GM21367 (cell line): ENCODE measurements around the gene PIGW.
"Not testable (repeated sequence)": the region's sequence is repeated elsewhere in the genome, so short reads cannot be mapped to it uniquely, and the experiment has no call there.

ENCODE experiments used
- ATAC-seq: cut with Tn5 transposase; IDR thresholded peaks from one replicate; pipeline ENCODE4 v1.9.1; 2021; ENCODE audit not compliant: unreplicated experiment

The PIGW gene

DNA sequence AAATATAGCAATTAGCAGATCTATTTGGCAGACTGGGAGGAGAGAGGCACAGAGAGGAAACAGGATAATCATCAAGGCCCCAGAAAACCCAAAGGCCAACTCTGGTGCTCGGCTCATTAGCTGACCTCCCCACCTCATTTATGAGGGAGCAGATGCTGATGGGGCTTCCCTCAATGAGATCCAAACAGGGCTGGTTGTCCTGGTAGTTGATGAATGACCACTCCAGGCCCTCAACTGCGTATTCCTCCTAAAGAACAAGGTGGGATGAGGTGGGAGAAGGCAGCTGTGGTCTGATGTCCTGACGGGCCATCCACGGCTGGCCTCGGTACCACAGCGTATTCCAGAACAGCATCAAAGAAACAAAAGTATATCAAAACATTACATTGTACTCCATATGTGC is 27.5 kb upstream of the PIGW start:
- ATAC-seq, result no peak

DNA sequence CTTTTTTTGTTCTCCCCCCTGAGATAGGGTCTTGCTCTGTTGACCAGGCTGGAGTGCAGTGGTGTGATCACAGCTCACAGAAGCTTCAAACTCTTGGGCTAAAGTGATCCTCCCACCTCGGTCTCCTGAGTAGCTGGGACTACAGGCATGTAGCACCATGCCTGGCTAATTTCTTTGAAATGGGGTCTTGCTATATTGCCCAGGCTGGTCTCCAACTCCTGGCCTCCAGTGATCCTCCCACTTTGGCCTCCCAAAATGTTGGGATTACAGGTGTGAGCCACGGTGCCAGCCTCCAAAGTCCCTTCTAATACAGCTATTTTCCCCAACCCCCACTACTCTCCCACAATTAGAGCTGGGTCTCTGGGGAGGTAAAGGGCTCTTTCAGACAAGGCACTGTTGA is 26.3 kb upstream of the PIGW start:
- not testable (repeated sequence) for ATAC-seq

DNA sequence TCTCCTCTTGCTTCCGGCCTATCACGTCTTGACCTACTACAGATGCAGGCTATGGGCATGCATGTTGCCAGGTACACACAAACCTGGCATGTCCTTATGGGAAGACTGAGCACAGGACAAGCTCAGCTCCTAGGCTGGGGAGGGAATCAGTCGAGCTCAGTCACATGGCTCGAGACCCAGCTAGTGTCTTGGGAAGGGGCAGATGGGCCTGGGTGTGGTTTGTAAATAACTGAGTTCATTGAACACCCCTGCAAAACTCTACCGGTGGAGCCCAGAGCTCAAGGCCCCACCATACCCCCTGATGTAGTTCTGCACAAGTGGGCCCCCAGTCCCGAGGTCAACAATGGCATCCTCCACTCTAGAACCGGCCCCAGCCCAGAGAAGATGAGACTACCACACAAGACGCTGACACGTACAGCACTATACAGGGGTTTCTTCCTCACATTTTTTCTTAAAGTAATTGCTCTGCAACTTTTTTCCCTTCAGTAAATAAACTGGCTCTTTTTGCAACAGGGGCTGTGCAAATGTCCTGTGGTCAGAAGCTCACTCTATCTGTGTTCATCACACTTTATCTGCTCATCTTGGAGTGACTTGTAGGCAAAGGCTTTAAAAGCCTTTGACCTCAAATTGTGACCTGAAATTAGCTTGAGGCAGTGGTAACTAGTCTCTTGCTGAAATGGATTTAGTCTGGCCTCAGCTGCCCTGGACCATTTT is 25.4 kb upstream of the PIGW start:
- ATAC-seq, result no peak

DNA sequence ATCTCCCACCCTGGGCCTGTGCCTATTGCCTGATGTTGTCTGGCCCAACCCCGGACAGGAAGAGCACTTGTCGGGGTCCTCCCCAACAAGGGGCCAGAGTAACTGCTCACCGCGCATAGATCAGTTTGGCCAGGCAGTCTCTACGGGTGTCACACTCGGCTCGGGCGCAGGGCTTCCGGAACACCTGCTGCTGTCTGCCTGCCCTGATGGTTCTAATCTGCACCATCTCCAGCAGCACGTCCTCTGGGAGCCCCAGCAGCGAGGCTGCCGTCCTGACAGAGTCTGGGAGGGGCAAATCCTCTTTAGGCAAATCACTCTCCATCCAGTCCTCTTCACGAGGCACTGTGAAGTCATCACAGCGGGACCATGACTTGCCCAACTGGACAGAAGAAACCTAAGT is 24.2 kb upstream of the PIGW start:
- no peak for ATAC-seq

DNA sequence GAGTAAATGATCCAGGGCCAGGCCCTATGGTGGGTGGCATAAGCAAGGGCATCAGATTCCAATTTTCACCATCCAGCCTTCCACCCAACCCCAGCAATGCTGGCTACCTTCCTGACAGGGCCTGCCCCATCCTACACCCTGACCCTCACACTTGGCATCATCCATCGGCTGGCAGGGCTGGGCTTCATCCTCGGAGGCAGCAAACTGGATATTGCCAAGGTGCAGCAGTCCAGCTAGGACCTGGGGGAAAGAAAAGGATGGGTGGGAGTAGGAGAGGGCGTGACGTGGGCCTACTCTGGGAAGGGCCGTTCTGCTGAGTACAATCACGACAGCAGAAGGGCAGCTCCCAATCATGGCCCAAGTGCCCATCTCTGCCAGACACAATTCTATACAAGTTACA is 23.6 kb upstream of the PIGW start:
- ATAC-seq, result no peak

DNA sequence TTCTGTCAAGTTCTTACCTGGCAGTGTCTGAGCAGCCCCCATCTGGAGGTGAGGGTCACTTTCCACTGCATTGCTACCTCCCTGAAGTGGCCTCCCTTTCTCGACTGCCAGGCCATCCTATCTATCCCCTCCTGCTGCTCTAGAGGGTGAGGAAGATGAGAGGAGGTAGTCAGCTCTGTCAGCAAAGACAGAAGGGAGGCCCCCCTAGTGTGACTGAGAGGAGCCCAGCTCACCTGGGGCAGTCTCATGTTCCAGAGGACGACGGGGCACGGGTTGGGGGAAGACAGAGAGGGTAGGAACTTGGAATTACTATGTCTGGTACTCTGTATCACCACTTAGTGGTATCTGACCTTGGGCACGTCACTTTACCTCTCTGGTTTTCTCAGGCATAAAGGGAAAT is 22.1 kb upstream of the PIGW start:
- no peak for ATAC-seq

DNA sequence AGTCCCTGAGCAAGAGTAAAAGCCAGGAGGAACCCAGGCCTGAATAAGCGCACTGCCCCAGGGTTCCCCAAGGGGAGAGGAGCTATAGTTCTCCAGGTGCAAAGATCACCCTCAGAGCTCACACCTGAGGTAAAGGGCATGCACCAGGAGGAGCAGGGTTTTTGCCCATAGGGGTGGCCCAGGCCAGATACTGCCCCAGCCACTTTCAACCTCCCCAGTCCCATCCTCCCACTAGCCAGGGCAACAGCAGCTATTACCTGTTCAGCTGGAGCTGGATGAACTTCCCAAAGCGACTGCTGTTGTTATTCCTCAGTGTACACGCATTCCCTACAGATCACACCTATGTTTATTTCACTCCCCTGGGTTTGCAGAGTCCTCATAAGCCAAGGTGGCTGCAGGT is 19.9 kb upstream of the PIGW start:
- no peak for ATAC-seq

DNA sequence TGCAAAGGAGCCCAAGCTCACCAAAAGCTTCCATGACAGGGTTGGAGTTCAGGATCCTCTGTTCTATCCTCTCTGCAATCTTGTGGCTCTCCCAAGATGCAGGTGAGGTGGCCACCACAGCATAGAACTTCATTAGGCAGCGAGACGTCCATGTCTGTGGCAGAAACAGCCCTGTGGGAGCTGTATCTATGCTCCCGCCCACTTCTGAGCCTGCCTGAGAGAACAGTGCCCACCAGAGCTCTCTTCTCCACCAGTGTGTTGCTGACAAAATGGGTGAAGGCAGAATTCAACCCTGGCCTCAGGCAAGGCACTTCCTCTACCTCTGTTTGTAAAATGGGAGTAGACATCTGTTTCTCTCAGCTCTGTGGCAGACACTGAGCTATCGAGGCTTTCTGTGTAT is 18.9 kb upstream of the PIGW start:
- ATAC-seq, result no peak

DNA sequence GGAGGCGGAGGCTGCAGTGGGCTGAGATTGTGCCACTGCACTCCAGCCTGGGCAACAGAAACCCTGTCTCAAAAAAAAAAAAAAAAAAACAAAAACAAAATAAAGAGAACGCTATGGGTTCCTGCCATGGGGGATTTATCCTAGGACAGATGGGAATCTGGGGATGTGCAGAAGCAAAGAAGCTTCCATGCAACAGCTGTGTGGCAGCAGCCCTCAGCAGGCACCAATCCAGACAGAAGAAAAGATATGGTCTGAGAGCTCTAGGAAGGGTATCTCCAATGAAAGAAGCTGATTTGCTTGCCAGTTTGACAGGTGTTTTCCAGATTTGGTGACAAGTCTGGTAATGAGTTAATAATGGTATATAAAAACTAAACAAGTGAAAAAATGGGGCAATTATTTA is 11.7 kb upstream of the PIGW start:
- ATAC-seq, result no peak

DNA sequence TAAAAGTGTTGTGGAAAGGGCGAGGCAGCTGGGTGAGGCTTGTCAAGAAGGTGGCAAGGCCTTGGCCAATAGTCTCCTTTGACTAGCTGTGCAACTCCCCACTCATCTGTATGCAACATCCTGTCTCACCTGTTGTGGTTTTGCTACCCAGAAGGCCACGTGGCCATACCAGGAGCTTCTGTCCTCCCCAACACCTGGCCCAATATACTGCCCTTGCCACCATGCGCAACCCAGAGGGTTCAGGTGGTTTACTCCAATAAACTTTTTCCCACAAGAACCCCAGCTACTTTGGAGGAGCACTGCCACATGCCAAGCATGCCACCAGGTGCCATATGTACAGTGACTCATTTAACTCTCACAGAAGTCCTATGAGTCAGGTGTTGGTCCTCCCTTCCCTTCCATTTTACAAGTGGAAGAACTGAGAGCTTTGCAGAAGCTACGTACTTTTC is 10.3 kb upstream of the PIGW start:
- ATAC-seq, result no peak

DNA sequence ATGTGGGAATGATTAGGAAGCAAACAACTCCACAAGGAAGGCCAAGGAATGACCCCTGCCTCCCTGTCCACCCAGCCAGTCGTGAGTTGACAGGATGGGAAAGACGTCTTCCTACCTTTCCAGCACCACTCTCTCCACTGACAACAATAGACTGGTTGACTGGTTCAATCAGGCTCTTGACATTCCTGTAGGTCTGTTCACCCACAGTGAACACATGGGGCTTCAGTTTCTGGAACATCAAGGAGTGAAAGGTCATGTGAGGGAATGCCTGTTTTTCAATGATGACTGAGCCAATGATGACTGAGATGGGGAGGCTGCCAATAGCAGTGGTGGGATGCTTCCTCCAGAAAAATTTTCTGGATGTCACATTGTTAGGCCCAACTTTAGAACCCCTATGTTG is 9.7 kb upstream of the PIGW start:
- ATAC-seq, result no peak

DNA sequence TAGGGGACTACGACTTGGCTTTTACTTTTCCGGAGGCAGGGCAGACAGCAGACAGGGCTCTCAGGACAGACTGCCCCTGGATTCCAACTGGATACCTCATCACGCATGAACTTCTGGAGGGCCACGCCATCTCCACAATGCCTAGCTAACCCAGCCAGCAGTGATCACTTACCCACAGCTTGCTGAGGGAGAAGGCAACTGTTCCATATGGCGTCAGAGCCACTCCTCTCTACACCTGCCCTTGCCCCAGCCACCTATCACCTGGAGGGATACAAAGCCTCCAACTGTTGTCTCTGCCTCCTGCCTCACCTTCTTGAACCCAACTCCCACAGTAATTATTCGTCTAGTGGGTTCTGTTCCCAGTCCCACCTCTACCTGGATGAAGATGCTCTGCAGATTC is 8.9 kb upstream of the PIGW start:
- no peak for ATAC-seq

DNA sequence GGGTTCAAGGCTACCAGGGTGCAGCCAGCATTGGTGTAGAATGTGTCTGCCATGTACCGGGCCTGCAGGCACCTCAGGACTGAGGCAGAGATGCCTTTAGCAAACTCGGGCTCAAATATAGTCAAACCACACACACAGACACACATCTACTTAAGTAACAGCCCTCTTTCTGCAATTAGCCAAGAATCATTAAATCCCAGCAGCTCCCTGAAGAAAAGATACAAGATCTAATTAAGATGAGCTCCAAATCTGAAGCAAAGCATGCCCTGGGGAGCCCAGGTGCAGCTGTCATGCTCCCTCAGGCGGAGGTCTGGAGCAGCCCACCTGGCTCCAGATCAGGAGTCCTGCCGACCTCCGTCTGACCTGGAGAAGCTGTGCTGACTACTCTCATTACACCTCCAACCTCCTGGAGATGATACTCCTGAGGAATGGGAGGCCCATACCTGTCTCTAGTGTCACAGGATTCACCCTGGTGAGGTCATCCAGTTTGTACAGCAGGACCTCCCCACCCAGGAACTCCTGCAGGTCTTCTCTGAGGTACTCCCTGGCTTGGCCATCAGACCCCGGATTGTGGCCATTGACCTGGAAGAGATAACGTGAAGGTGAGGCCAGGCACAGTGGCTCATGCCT is 7.1 kb upstream of the PIGW start:
- ATAC-seq, result no peak

DNA sequence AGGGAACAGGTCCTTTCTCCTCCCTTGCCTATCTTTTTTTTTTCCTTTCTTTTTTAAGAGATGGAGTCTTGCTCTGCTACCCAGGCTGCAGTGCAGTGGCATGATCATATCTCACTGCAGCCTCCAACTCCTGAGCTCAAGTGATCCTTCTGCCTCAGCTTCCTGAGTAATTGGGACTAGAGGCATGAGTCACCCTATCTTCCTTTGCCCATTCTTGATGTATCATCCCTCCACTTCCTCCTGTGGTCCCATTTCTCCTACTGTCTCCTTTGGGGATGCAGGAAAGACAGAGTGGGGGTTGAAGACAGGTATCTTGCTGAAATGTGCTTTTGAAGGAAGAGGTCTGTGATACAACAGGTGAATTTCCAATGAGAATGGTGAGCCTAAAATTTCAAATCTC is 5.7 kb upstream of the PIGW start:
- no peak for ATAC-seq

DNA sequence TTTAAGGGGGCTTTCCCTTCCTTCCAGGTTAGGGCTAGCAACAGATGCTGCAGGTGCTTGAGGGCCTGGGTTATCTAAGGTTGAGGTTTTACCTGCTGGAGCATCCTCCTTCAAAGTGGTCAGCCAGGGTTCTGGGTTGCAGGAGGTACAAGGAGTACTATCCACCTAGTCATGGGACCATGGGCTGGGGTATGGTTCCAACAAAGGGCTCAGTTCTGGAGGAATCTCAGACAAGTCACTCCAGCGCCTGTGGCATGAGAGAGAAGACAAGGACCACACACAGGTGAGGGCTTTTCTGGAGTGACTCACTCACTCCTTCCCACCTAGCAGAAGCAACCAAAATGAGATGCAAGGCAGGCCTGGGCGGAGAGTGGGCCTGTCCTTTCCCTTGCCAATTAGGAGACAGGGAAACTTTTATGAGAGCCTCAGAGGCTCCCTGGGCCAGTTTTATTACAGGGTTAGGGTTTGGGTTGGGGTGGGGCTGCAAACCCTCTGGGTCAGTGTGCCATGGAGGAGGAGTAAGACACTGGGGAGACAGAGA is 2.3 kb upstream of the PIGW start:
- no peak for ATAC-seq

DNA sequence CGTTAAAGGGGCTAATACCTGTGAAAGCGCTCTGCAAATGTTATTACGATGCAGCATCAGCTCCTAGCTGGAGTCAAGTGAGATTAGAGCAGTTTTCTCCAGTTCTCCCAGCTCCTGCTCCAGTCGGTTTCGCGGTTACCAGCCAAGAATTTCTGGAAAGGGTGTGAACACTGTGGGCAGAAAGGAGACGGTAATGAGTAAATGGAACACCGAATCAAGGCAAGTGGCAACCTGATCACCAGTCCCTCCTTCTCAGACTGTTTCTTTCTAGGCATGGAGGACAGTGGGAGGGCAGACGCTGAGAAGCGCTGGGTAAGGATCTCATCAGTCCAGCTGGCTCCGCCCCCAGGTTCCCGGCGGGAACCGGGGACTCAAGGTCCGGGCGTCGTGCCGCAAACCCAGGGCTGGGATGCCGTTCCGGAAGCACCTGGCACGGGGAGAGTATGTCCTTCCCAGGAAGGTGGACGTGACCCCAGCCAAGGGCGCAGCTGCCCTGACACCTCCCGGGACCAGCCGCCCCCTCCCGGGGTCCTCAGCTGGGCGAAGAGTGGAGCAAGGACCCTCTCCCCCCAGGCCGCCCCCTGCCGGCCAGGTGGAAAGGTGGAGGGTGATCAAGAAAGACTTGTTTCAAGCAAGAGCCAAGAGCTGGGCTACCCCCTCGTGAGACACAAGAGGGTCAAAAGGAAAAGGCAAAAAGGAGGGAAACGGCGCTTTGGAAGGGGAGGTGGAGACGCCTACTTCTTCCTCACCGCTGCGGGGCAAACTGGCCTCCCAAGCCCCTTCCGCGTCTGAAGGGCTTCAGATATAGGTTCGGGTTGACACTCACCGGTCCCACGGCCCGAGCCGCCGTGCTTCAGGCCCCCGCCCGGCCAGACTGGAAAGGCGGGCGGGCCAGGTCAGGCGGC is 600 bp upstream of the PIGW start:
- peak; percentile 9 for ATAC-seq

DNA sequence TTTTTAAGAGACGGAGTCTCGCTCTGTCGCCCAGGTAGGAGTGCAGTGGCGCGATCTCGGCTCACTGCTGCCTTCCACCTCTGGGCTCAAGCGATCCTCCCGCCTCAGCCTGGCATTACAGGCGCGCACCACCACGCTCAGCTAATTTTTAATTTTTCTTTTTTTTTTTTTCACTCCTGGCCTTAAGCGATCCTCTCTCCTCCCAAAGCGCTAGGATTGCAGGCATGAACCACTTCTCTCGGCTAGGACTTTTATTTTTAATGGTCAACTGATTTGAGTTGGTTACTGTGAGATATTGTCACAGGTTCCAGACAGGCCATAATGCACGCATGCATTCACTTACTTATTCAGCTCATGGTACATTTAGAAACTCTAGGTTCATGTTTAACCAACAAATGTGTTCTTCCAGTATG is 888 bp downstream of the PIGW start:
- no peak for ATAC-seq

DNA sequence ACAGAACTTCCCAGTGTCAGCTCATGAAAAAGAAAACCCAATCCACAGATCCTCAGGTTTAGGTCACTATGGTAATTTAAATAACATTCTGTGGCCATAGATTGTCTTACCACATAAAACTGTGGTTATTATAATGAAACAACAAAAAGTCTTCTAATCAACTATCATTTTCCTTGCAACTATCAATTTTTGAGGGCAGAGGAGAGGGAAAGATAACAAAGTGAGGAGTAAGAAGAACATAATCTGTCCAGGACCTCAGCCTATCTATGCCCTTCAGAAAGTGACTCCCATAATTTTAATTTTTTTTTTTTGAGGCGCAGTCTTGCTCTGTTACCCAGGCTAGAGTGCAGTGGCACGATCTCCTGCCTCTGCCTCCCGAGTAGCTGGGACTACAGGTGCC is 5.9 kb downstream of the PIGW start:
- ATAC-seq, result no peak

DNA sequence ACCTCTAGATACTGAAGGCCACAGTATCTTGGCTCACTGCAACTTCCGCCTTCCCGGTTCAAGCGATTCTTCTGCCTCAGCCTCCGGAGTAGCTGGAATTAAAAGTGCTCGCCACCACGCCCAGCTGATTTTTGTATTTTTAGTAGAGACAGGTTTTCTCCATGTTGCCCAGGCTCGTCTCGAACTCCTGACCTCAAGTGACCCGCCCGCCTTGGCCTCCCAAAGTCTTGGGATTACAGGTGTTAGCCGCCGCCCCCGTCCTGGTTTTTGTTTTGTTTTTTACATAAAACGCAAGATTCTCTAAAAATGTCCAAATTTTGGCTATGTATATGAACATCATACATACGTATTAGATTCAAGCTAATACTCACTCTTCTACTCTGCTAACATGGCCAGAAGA is 8.0 kb downstream of the PIGW start:
- ATAC-seq, result no peak

DNA sequence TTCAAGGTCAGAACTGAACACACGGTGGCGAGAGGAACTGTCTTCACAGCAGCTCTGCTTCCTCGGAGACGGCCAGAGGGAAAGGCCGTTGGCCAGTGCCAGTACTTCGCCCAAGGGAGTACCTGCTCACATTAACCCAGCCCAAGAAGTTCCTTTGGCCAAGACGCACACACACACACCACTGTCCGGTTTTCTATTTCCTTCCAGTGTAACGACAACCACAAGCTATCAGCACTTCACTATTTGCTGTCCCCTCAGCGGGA is 9.2 kb downstream of the PIGW start:
- ATAC-seq, result peak; percentile 16

DNA sequence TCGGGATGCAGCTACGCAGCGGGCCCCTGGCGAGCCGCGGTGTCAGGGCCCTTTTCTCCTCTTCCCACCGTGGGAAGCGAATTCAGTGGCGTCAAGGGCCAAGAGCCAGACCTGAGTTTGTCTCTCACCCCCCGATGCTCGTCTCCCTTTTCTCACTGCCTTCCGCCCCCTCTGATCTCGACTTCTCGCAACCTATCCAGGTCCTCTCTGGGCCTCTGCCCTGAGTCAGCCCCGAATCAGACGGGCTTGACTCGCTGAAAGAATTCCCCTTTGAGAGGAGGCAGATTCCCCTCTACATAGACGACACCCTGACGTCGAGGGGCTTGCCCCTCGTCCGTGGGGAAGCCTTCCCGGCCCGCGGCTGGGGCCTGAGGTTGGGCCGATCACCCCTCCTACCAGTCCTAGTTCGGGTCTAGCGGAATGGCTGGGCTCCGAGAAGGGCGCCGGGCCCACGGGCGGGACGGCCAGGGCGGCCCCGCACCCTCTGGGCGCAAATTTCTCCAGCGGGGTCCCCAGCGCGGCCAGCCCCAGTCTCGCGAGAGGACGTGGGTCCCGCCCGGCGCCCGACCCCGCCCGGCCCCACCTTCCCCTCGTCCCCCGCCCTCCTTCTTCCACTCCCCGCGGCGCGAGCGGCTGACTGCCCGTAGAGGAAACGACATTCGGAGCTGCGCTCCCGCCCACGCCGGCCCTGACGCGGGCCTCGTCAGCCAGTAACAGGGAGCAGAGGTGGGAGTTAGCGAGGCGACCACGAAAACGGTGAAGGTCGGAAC is 9.7 kb downstream of the PIGW start, which contains the start of gene GGNBP2:
Gene GGNBP2 (plus strand): TSS at position 613 of the 770 bp plus-strand sequence. CDS start 806 bp downstream, outside the sequence.
- peak; percentile 41 for ATAC-seq
